HG03565 (cell line): ENCODE data around the gene HNRNPM.

ENCODE experiments used
- ATAC-seq: cut with Tn5 transposase; IDR thresholded peaks from one replicate; pipeline ENCODE4 v1.9.1; 2021; ENCODE audit warnings: mild to moderate bottlenecking, moderate library complexity; ENCODE audit not compliant: unreplicated experiment

Gene HNRNPM

GRCh38 chr19:8459095-8459494, 14.3 kb downstream of the HNRNPM start:
- no peak for ATAC-seq

- no peak for ATAC-seq
Observed at GRCh38 chr19:8459520-8460270, 14.9 kb downstream of the HNRNPM start.

- no peak for ATAC-seq
Observed at GRCh38 chr19:8460516-8461298, 15.9 kb downstream of the HNRNPM start.

- ATAC-seq: no peak
Observed at GRCh38 chr19:8461376-8461775, 16.6 kb downstream of the HNRNPM start.

- ATAC-seq: no peak
Observed at GRCh38 chr19:8461891-8462290, 17.1 kb downstream of the HNRNPM start.

GRCh38 chr19:8462571-8462970, 17.8 kb downstream of the HNRNPM start:
- ATAC-seq: no peak

GRCh38 chr19:8463365-8463764, 18.6 kb downstream of the HNRNPM start:
- ATAC-seq: no peak

- no peak for ATAC-seq
Observed at GRCh38 chr19:8466018-8466417, 21.2 kb downstream of the HNRNPM start.

GRCh38 chr19:8468124-8468523, 23.3 kb downstream of the HNRNPM start:
- no peak for ATAC-seq

GRCh38 chr19:8468761-8469373, 24.1 kb downstream of the HNRNPM start:
- no peak for ATAC-seq

GRCh38 chr19:8469613-8470368, 25.0 kb downstream of the HNRNPM start:
- no peak for ATAC-seq

GRCh38 chr19:8473648-8474476, 29.1 kb downstream of the HNRNPM start:
- no peak for ATAC-seq

GRCh38 chr19:8475005-8475404, 30.2 kb downstream of the HNRNPM start:
- no peak for ATAC-seq

GRCh38 chr19:8476524-8476923, 31.7 kb downstream of the HNRNPM start:
- no peak for ATAC-seq

GRCh38 chr19:8477889-8478288, 33.1 kb downstream of the HNRNPM start:
- ATAC-seq: no peak

GRCh38 chr19:8478598-8478997, 33.8 kb downstream of the HNRNPM start:
- no peak for ATAC-seq

- no peak for ATAC-seq
Observed at GRCh38 chr19:8481201-8481600, 36.4 kb downstream of the HNRNPM start.

- ATAC-seq: no peak
Observed at GRCh38 chr19:8481616-8482015, 36.8 kb downstream of the HNRNPM start.

- ATAC-seq: no peak
Observed at GRCh38 chr19:8482696-8483095, 37.9 kb downstream of the HNRNPM start.

- ATAC-seq: no peak
Observed at GRCh38 chr19:8483165-8483564, 38.4 kb downstream of the HNRNPM start.
